NOMO-1 treated with dmso at 0.1 percent for 144 hours (cell line): ENCODE results near the gene PPFIA1.
"Not testable (repeated sequence)": the region's sequence is repeated elsewhere in the genome, so short reads cannot be mapped to it uniquely, and the experiment has no call there.

Experiments used
- DNase-seq: peaks from one replicate; lab custom pipeline; 2025; ENCODE audit not compliant: unreplicated experiment; lab: John Stamatoyannopoulos, UW

Gene PPFIA1

DNA sequence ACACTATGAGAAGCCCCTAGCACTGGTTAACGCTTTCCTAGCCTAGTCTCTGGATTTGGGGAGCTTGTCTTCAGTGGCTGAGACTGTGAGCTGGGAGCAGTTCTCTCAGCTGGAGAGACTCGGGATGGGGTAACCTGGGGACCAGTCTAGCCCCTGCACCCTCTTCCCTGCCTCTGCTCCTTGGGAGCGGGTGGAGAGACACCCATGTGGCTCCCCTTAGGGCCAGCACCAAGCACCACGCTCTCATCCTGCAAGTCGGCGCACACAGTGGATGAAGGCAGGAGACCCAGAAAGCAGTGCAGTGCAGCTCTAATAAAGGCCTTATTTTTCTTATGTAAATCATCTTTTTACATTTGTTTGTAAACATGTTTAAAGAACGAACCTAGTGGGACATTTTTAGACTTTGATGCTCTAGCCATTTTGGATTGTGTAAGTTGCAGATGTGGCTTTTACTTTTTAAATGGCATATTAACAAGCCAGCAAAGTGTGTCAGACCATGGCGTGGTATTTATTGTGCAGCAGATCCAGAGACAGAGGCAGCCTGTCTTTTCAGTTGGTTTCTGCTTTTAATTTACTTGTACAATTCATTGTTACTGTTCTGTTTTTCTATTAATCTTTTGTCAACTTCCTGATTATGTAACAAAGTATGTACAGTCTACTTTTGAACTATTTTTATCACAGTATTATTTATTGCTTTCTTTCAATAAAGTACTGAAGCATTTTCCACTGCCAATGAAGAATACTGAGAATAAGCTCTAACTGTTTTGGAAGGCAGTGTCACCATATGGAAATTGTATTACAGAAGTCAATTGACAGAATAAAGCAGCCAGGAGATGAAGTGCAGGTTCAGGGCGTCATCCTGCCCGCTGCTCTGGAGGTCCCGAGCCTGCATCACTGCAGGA is 113.4 kb downstream of the PPFIA1 start:
- DNase-seq: no peak

DNA sequence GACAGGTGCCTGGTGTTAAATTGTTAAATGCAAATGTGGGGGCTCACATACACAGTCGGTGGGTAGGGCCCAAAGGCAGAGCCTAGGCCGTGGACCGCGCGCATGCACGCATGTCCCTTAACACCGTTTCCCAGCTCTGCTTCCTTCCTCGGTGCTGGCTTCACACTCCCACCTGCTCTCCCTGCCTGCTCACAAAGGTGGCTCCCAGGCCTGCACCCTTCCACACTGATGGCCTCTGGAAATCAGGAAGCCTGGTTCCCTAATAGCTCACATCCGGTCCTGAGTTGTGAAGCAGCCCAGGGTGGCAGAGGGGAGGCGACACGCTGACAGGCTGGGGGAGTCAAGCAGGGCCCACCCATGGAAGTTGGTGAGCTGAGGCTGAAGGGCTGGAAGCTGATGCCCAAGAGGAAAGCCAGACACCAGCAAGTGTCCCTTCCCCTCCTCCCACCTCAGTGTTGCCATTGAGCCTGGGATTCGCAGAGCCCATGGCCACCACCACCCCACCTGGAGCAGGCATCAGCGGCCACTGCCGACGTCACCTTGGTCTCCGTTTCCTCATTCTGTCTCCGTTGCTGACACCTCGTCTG is 114.2 kb downstream of the PPFIA1 start:
- no peak for DNase-seq

DNA sequence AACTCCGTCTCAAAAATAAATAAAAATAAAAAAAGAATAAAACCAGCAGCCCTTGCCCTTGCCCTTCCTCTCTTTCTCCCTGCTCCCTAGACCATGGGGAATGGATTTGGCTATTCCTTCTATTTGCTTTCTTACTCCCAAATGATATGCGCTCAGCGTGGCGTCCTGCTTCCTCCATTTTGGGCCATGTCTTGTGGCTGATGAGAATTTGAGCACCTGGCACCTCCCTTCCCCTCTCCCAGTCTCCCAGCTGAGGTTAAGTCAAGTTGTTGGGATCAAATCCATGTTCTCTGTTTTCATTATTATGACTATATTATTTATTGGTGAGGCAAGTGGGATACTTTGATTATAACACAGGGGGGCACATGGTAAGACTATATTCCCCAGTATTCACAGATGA is 117.1 kb downstream of the PPFIA1 start:
- DNase-seq: no peak

DNA sequence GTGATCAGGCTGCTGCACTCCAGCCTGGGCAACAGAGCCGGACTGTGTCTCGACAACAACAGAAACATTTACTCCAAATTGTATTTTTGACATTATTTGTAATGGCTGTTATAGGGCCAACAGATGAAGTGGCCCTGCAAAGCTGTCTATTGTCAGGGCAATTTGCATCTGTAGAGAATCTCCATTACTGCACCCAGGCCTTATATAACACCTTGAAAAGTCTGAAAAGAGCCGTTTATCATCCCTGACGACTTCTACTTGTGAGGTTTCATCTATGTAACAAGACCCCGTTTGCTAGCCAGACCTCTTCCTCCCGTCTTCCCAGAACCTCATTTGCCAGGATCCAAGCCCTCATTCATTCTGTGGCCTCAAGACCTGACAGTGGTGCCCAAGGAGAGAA is 118.7 kb downstream of the PPFIA1 start:
- no peak for DNase-seq

DNA sequence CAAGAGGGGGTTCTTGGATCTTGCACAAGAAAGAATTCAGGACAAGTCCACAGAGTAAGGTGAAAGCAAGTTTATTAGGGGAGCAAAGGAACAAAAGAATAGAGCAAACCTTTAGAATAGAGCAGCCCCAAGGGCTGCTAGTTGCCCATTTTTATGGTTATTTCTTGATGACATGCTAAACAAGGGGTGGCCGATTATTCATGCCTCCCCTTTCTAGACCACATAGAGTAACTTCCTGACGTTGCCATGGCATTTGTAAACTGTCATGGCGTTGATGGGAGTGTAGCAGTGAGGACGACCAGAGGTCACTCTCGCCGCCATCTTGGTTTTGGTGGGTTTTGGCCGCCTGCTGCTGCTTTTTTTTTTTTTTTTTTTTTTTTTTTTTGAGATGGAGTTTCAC is 120.4 kb downstream of the PPFIA1 start:
- not testable (repeated sequence) for DNase-seq

DNA sequence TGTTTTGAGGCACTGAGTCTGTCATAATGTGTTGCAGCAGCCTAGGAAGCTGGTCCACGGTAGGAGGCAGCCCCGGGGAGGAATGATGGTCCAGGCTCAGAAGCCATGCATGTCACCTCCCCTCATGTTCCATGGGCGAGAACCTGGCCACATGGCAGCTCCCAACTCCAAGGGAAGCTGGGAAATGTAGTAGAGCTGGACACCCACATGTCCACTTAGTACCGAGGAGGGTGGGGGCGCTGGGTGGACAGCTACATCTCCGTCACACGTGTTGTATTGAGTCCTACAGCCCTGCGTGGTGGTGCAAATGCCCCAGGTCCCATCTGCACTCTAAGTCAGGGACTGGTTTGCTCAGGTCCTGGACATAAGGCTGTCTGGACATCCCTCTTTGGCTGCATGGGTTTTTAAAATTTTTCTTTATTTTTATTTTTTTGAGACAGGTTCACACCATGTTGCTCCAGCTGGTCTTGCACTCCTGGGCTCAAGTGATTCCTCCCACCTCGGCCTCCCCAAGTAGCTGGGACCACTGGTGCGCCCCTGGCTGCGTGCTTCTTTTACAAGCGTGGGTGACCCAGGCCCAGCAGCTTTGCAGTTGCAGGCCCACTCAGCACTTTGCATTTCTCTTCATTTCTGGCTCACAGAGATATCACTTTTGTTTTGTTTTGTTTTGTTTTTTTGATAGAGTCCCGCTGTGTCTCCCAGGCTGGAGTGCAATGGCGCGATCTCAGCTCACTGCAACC is 123.9 kb downstream of the PPFIA1 start:
- DNase-seq: no peak

DNA sequence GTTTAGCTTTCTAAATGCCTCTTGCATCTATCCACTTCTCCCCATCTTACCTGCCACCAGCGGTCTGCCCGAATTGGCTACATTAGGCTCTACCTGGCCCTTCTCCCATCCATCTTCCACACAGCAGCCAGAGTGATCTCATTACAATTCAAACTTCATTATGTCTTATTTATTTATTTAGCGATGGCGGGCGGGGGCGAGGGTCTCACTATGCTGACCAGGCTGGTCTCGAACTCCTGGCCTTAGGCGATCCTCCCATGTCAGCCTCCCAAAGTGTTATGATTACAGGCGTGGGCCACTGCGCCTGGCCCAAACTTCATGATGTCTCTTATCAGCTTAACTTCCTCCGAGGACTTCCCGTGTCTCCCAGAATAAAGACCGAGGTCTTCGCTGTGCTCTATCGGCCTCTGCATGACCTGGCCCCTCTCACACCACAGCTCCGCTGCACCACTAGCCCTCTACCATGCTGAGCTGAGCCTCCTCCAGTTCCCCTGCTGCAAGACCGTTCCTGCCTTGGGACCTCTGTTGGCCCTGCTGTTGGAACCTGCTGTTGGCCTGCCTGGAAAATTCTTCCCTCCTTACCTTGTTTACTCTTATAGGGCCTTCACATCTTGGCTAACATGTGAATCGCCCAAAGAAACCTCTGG is 127.0 kb downstream of the PPFIA1 start:
- DNase-seq: no peak

DNA sequence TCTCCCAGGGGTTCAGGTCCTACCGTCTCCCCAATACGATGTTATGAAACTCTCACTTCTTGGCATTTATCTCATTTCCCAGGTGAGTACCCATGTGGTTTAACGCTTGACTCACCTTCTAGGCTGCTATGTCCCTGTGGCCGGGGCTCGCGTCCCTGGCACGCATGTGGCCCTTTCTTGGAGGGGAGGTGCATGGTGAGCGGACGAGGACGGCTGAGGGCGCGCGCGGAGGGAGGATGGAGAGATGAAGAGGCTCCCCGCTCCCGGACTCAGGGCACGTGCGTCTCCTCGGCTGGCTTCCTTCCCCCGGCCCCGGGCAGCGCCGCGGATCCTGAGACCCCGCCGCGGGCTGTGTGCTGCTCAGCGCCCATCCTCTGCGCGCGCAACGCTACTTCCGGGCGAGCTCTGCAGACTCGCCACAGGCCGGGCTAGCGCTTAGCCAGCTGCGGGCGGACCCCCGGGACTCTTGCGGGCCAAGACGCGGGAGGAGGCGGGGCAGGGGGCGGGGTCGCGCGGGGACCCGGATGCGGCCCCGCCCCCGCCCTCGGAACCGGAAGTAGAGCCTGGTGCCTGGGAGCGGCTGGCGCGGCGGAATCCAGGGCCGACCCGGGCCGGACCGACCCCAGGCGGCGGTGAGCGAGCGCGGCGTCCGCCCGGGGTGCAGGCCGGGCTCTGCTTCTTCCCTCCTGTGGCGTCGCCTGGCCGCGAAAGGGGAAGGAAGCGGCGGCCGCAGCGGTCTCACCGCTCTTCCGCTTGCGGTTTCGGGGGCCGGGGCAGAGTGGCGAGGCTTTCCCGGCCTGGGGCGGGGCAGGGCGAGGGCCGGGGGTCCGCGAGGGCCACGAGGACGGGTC is 127.7 kb downstream of the PPFIA1 start, which contains the start of gene CTTN:
Gene CTTN, plus strand, starts transcription at position 547 of the 851 bp plus-strand sequence. CDS start 8,769 bp downstream, outside the sequence.
- DNase-seq: no peak

DNA sequence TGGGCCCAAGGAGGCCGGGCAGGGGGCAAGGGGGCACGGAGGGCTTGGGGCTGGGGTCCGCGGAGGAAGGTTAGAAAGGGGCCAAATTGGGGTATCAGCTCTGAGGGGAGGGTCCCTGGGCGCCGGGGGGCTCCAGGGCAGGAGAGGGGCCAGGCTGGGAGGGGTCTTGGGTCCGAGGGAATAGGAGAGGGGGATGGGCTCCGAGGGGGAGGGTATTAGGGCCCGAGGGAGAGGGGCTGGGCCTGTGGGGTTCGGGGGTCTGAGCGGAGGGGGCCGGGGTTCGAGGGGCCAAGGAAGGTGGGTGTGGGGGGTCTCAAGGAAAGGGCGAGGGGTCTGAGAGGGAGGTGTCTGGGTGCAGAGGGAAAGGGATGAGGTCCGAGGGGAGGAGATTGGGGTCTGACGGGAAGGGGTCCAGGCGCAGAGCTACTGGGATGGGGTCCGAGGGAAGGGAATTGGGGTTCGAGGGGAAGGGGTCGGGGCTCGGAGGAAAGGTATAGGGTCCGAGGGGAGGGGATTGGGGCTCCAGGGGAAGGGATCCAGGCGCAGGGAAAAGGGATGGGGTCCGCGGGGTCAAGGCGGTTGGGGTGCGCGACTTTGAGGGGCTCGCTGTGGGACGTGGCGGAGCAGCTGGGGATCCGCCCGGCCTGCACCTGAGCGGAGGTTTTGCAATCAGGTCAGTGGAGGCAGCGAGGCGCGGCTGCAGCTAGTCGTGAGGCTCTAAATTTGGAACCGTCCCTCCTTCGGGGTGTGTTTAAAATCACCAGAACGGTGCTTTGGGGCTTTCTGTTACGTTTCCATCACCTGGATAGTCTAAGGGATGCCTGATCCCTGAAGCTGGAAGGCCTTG is 128.6 kb downstream of the PPFIA1 start:
- no peak for DNase-seq

DNA sequence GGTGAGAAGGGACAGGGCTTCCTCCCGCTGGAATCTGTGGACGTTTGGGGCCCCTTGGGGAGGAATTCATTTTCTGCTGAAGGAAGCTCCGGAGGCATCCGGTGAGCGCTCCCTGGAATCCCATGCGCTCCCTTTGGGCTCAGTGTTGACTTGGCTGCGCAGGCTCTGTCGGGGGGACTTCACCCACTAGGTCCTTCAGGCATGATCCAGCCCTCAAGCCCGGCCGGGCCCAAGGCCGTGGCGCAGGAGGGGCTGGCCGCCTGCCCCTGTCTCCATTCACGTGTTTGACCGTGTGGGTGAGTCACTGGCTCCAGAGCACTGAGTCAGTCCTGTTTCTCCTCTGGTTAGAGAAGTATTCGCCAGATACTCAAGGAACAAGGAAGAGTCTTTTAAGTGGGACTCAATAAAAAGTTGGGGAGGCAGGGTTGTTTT is 129.2 kb downstream of the PPFIA1 start:
- no peak for DNase-seq

DNA sequence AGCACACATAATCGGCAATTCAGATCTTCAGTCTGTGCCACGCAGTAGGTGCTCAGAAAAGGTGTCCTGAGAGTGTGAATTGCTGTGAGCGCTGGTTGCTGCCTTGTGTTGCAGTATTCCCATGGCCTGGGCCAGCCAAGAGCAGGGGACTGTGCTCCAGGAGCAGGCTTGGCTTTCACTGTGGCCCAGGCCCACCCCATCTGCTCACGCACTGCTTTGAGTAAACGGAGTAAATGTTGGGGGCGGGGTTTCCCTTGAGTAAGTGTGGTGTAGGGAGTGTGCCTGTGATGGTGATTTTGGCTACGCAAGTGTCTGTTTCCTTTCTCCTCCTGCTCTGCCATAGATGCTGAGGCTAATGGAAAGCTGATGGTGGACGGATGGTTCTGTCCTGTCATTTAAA is 130.2 kb downstream of the PPFIA1 start:
- DNase-seq: no peak

DNA sequence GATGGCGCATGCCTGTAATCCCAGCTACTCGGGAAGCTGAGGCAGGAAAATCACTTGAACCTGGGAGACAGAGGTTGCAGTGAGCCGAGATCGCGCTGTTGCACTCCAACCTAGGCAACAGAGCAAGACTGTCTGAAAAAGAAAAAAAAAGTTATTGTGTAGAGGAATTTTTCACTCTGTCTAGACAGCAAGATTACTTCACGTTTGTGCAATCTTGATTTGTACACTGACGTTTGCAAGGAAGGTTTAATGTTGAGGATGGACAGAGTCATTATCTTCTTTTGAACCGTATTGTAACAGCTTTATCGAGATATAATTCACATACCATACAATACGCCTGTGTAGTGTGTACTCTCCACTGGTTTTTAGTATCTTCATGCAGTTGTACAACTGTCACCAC is 131.5 kb downstream of the PPFIA1 start:
- DNase-seq: no peak

DNA sequence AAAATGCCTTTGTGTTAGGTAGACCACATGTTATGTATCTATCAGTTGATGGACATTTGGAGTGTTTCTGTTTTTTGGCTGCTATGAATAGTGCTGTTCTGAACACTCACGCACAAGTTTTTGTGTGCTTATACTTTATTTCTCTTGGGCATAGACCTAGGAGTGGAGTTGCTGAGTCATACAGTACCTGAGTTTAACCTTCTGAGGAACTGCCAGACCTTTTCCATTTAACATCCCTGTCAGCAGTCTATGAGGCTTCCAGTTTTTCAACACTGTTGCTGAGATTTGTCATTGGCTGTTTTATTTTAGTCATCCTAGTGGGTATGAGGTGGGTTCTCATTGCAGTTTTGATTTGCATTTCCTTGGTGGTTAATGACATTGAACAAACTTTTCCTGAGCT is 132.2 kb downstream of the PPFIA1 start:
- DNase-seq: no peak

DNA sequence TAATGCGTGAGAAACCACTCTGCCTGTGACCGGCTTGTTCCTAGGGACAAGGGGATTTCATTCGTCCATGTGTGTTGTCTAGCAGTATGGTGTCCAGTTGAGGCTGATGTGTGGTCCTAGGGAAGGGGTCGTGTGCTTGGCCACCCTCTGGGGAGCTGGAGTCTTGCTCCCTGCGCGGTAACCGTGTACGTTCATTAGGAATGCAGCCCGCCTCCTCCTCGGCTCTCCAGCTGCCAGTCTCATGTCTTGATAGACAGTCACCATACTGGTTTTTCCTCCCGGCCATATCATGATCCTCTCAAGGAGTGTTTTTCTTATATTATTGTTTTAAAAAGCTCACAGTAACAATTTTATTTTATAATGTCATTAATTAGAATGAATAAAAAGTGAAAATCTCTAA is 133.8 kb downstream of the PPFIA1 start:
- DNase-seq: no peak

DNA sequence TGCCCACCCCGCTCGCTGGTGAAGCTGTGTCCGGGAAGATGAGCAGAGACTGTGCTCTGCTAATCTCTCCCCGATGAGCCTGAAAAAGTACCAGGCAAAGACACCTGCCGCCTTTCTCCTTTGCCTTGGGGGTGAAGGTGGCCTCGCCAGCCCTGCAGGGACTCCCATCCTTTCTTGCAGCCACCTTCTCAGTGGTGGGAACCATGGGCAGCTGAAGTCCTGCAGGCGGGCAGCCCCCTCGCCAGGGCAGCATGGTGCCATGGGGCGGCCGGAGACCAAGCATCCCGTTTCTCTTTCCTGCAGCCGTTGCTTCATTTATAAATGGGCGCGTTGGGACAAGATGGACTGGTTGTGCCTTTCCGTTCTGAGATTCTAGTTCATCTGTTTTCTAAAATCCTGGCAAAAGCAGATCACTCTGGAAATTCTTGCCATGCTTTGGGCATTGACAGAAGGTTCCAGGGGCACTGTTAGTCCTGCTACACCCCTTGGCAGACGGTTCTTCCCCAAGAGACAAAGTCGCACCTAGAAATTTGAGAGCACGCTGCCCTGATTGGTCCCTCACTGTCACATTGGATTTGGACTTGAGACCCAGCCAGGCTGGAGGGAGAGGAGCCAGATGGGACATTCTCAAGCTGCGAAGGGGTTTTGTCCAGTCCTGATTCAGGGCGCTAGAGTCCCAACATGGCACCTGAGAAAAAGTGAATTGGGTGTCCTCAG is 135.3 kb downstream of the PPFIA1 start:
- no peak for DNase-seq

DNA sequence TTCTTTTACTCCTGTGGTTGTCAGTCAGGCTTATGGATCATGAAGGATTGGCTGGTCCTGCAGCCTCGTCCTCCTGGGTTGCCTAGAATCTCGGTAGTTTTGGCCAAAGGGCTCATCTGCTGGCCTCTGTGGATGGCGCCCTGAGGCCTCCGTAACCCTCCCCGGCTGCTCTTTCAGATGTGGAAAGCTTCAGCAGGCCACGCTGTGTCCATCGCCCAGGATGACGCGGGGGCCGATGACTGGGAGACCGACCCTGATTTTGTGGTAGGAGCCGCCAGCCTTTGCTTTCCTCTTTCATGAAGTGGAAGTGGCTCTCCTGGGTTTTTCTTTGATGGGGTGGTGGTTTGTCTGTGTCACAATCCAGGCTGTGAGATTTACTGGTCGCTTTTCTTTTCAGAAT is 136.6 kb downstream of the PPFIA1 start:
- no peak for DNase-seq

DNA sequence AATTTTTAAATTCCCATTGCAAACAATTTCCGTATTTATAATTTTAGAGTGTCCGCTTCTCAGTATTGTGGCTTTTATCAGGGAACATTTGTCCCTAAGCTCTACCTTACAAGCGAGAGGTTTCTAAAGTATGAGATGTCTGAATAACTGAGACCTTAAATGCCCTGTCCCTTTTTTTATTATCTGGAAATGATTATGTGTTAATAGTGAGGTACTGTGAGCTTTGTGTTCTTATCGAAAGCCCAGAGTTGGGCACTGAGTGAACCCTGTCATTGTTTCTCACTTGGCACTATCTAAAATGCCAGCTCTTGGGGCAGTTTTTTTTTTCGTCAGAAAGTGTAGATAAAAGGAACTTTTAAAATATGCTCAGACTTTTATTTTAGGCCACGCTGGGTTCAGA is 137.3 kb downstream of the PPFIA1 start:
- DNase-seq: no peak

DNA sequence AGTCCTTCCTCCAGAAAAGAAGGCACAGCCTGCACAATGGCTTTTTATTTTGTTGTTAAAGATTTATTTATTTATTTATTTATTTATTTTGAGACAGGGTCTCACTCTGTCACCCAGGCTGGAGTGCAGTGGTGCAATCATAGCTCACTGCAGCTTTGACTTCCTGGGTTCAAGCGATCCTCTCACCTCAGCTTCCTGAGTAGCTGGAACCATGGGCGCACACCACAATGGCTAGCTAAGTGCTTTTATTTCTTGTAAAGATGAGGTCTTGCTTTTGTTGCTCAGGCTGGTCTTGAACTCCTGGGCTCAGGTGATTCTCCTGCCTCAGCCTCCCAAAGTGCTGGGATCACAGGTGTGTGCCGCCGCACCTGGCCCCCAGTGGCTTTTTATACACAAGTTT is 137.8 kb downstream of the PPFIA1 start:
- DNase-seq: not testable (repeated sequence)

DNA sequence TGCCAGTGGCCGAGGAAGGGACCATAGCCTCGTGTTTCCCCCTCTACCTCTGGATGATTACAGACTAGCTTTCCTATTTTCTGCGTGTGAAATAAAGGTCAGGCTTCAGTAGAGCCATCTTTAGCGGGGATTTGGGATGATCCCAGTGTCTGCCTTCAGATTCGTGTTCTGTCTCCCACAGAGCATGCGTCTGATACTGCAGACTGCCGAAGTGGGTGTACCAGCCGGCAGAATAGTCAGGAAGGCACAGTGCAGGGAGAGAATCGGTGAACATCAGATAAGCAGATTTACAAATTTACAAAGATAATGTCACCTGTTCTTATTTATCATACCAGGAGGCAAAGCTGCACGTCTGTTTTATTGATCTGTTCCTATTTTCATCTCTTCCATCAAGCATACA is 138.9 kb downstream of the PPFIA1 start:
- no peak for DNase-seq
